Activated CD4-positive, CD25-positive, alpha-beta regulatory T cell treated with anti-CD3 and anti-CD28 coated beads, Interleukin-2, amount 50 U/mL, for 24 hours (primary cell): ENCODE data around the gene VPS29.
"Not testable (repeated sequence)": the region's sequence is repeated elsewhere in the genome, so short reads cannot be mapped to it uniquely, and the experiment has no call there.

Source experiments
- ATAC-seq, 2 donors: fragments of 150-1000 bp; cut with Tn5 transposase; one replicate each; pipeline ENCODE4 v1.10.0; 2021; ENCODE audit warnings: mild to moderate bottlenecking in 1 of 2, moderate library complexity in 1 of 2

VPS29 gene

DNA sequence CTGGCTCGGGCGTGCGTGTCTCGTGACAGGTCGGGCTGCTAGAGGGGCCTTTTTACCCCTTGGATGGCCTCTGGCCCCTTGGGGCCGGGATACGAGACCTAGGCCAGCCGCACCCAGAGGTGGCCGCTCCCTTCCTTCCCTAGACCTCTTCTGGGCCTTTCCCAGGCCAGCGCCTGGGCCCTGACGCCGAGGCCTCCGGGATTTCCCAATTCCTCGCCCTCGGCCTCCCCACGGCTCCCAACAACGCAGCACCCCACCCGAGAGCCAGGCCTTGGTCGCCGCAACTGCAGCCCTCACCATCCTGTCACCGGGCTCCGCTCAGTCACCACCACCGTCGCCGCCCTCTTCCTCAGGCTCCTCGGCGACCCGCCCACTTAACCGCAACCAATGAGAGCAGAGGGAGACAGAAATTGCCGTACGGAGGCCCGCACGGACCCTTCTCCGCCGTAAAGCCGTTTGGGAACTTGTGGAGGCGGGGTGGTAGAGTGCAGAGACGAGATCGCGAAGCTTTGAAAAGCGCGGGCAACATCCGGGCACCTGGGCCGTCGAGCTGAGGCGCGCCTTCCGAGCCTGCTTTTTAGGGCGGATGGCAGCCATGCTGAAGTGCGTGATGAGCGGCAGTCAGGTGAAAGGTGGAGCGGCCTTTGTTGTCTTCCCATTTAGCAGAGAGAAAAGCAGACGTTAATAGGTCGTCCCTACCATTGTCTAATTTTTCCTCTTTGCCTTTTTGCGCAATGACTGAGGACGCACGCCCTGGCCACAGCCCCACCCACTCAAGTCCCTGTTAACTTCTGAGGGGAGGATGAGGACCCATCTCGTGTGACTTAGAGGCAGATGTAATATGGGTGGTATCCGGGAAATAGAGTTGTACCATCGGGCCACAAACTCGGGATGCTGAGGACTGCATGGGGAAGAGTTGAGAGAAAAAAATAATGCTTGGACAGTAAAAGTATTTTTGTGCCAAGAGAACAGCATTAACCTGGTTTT is at the start of gene VPS29, which contains the start of gene RAD9B:
VPS29 (minus strand) TSS at position 360 of the 987 bp plus-strand sequence; CDS start at position 300, 60 bp downstream.
RAD9B (plus strand) TSS at position 580 of the 987 bp plus-strand sequence; CDS start at position 587, 7 bp downstream.
- peak; percentile 97 to 98 for ATAC-seq

DNA sequence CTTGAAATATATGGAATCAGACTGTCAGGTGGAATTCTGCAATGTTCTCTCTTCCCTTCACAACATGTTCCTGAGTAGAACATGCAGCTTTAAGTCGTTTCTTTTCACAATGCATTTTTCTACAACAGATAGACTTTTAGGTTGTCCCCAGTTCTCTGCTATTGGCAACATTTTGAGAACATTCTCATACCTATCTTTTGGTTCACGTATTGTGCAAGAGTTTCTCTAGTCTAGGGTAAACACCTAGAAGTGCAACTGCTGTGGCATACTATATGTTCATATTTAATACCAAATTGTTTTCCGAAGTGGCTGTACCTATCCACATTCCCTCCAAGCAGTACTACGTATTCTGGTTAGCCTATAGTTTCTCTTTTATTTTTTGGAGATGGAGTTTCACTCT is 49.1 kb upstream of the VPS29 start:
- ATAC-seq = no peak

DNA sequence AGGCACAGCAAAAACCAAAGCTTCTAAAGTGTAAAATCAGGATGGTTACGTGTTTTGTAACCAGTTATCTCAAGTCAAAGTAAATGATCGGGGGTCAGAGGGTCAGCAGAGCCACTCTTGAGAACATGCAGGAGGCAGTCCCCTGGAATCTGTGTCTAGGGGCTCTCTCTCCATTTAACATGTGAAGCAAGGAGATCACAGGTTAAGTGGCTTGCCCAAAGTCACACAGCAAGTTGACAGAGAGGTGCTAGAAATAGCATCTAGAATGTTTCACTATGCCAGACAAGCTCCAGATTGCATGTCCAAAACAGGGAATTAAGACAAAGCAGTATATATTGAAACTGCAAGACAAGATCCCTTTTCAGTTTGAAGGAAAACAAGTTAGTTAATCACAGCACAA is 47.8 kb upstream of the VPS29 start:
- no peak for ATAC-seq

DNA sequence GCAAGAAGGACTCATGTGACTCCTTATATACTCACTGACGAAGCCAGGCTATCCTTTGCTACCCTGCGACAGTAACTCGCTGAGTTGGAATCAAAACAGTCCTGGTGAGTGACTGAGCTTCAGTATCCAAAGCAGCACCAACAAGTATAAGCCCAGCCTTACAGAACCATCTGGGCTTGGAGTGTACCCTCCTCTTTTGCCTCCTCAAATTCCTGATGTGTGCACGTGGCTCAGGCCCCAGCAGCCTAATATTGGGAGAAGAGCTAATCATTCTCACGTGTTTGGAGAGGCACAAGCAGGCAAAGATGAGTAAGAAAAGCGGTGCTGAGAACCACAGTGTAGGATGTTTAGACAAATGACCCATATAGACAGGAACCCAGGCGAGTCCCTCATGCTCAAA is 46.8 kb upstream of the VPS29 start:
- ATAC-seq = no peak

DNA sequence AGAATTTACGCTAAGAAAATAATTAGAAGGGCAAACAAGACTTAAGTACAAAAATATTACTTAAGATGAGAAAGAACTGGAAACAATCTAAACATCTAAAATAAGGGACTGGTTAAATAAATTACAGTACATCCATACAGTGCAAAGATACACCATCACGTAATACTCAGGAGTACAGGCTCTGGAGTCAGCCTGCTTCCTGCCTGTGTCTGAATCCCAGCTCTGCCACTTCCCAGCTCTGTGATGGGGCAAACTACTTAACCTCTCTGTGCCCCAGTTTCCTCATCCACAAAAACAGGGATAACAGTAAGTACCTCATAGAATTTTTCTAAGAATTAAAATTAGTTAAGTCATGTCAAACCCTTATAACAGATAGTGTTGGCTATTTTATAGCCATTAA is 45.2 kb upstream of the VPS29 start:
- no peak for ATAC-seq

DNA sequence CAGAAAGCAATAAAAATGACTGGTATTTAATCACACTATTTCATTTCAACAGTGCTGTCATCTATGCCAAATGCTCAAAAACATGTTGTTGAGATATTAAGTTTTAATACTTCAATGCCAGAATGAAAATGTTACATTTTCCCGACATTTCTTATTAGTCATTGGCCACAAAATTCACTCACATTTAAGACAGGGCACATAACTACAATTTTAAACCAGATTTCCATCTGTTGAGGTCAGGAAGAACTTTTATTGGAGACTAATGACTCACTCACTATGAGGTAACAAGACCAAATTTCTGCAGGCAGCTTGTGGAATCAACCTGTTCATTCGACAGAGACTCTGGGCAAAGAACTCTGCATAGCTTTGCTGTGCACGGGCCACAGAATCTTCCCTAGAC is 44.4 kb upstream of the VPS29 start:
- no peak for ATAC-seq

DNA sequence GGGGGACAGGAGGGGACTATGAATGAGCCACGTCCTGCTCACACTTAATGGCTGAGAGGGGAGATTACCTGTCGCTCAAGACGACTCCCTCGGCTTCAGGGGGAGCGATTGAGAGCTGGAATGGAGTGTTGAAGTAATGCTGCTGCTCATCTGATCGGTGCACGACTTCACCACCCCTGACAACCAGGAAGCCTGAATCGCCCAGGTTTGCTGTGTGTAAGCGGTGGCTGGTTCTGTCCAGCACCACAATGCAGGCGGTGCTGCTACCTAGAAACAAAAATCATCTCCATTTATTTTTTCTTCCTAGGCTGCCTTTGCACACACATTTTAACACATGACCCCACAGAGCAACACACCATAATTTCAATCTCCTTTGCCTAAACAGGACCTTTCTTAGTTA is 43.9 kb upstream of the VPS29 start:
- no peak for ATAC-seq

DNA sequence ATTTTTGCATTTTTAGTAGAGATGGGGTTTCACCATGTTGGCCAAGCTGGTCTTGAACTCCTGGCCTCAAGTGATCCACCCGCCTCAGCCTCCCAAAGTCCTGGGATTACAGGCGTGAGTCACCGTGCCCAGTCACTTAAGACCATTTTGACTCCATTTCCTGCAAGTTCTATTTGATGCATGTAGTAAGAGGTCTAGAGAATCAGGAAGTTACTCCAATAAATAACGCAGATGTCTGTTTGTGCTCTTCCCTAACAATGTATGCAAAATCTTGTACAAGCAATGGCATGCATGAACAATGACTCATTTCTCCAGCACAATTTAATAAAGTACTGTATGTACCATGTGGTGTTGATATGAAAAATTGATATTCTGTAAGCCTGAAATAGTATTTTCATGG is 43.3 kb upstream of the VPS29 start:
- not testable (repeated sequence) for ATAC-seq

DNA sequence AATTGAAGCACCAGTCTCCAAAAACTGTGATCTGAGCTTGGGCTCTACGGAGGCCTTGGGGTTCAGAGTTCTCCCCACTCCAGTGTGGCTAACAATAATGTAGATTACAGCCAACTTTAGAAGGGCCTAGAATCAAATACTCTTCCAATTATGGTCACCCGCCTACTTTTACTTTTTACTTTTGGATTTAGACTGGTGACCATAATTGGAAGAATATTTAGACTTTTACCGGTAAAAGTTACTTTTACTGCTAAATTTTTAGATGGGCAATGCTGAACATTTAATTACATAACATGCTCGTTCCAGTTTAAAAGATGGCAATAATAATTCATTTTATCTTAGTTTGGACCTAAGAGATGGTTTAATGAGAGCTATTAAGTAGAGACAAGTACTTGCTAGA is 42.1 kb upstream of the VPS29 start:
- no peak for ATAC-seq

DNA sequence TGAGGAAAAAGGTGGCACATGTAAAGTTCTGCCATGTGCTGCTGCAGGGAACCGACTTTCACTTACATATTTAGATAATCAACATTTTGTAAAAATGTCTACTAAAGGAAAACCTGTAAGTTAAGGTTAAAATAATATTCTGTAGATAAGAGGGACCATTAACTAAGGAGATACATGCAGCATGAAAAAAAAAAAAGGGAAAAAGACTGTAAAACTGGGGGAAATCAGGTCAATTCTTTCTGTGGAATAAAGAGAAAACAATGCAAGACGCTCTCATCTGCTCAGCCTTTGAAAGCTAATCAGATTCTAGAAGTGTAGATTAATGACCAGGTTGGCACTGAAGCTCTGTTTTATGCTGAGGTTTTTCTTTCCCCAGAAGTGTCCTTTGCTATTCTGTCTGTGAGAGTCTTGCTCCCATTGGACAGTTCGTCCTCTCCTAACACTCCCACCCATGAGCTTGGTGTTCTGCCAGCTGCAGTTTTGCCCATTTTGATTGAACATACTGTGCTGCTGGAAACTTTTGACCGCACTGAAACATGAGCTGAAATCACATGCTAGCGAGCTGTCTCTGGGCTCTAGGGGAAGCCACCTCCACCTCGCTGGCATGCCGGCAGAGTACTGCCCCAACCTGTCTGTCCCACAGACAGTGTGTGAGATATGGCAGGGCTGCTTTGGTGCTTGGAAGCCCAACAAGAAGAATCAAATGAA is 41.5 kb upstream of the VPS29 start:
- peak in 1 of 2 donors; percentile 20 for ATAC-seq

DNA sequence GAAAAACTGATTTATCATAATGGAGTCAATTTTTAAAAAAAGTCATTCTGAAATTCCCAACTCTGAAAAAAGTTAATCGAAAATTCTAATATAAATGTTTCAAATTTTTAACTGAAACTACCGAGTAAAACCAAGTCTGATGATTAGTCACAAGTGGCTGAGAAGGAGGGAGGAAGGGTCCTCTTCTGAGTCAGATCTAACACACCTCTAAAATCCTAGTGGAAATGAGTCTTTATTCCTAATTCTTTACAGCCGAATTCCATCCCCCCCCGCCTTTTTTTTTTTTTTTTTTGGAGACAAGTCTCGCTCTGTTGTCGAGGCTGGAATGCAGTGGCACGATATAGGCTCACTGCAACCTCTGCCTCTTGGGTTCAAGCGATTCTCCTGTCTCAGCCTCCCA is 38.1 kb upstream of the VPS29 start:
- no peak for ATAC-seq

DNA sequence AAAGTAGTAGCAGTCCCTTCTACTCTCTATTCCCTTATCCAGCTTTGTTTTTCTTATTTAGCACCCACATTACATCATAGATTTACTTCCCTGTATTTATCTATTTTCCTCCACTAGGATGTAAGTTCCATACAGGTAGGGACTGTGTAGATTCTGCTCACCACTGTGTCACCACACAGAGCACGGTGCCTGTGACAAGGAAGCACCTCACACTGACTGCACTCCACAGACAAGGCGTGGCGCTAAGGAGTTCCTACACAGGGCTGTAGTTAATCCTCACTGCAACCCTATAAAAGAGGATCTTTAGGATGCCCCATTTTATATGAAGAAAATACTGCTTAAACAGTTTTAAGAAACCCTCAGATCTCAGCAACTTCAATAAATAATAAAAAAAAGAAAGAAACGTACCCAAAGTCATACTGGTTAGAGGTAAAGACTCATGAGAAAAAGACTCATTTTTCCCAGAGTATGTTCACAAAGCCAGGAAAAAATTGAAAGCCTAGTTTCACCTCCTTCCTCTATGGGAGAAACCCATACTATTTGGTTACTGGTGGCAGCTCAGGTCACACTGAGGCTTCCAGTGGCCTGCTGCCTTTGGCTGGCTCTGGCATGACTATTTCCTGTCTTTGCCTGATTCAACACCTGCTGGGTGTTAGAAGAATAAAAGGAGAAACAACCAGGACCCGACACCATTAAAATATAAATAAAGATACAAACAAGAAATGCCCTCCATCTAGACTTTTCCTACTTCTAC is 37.1 kb upstream of the VPS29 start:
- no peak for ATAC-seq

DNA sequence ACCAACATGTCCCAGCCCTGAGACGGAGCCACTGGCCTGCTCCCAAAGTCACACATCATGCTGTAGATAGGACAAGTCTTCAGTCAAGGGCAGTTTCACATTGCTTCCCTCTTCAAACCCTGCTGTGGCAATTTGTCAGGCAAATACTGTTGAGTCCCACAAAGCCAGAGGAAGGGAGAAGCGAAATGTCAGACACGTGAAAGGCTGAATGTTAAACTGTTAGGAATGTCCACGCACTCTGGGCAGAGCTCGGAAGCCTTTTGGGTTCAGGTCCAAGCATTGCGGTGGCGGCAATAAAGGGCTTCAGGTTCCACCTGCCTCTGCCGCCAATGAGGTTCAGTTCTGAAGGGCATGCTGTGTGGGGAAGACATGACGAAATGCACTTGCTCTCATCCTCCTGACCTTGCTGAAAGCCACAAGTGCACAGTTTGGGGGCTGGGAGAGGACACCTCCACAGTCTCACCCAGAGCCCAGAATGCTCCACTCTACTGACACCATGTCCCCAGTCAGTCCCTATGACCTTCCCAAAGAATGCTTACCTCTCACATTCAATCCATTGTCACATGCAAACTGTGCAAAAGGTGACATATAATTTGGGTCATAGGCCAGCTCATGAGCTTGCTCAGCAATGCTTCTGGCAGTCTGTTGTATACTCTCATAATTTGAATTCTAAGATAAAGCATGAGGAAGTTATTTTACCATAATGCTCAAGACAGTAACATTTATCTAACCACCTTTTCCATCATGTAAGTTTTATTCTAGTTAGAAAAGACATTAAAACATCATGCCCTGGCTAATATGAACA is 35.9 kb upstream of the VPS29 start:
- ATAC-seq = no peak

DNA sequence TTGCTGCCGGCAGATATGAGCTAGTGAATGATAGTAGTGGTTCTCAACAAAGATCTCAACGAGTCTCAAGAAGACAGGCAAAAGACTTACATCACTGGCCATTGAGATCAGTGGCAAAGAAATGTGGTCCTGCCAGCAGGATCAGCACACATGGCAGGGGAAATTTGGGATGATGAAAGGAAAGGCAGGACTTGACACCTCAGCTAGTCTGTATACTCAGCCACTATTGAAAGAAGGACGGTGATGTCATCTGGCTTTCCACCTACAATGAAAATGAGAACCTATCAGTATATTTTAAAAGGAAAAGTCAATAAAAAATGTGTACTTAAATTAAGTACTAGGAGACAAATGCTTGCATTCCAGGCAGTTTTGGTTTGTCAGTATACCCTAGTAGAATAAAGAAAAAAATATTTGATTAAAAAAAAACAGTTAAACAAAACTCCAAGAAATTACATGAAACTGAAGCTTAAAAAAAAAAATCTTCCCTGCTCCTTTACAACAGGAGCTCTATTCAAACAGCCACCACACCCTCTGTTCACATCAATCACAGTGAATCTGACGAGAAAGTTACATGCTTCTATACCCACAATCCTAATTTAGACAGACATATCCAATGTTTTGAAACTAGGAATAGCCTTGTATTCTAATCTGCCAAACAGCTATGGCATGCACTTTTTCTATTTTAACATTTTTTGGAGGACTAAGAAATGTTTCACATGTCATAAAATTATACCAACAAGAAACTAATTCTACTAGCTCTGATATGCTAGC is 35.1 kb upstream of the VPS29 start:
- ATAC-seq = no peak

DNA sequence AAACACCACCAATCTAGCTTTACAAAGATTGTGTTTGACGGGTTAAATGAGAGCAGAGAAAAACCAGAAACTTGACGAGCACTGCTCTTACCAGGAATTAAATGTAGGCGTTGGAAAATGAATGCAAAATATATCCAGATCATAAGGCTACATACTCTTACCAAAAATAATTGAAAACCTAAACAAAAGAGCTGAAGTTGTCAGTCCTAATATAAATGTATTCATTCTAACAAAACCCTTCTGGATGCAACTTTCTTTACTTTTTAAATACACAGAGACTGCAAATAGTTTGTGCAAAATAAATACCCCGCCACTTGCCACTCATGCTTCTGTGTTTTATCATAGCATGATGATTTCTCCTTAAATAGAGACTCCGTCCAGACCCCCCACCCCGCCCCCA is 32.9 kb upstream of the VPS29 start:
- ATAC-seq = no peak

DNA sequence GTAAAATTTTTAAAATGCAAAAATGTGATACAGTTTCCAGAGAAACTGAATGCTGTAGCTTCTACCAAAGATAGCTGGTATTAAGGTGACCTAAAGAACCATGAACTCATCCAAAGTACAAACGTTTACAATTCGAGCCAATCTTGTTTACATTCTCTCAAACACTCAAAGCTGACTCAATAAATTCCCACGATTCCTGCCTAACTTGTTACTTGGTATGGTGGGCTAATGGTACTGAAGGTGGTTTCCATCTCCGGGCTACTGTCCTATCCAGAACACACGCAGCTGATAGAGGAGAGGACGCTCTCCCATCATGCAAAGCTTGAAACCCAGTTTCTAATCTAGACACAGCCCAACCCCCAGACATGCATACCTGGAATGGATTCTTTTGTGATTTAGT is 31.7 kb upstream of the VPS29 start:
- no peak for ATAC-seq

DNA sequence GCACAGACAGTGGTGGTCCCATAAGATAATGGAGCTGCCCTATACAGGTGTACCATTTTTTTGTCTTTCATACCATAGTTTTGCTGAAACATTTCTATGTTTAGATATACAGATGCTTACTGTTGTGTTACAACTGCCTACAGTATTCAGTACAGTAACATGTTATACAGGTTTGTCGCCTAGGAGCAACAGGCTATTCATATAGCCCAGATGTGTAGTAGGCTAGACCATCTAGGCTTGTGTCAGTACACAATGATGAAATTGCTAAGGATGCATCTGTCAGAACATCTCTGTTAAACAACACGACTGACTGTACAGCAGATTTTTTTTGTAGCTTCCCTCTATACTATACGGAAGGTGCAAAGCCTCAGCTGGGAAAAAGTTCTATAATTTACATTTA is 30.7 kb upstream of the VPS29 start:
- no peak for ATAC-seq

DNA sequence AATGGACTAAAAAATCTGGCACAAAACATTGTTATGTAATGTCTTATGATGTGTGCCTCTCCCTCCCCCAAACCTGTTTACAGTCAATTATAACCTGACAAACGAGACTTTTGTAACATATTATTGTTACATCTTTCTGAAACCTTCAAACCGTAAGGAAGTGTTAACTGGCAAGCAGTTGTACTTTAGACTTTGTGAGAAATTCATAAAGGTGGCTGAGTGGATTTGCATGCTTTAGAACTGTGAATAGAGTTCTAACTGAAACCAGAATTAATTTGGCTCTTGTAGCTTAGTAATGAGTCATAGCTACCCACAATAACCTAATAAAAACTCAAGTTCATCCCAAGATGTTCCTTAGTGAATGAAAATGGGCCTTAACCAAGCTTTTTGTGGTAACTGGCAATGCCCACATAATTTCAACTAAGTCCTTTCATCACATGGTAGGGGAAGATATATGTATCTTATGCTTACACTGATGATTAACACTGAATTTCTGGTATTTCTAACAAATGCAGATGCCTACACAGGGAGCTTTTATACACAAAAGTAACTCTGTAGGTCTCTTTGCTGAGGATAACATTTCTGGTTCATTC is 29.9 kb upstream of the VPS29 start:
- peak; percentile 88 to 90 for ATAC-seq

DNA sequence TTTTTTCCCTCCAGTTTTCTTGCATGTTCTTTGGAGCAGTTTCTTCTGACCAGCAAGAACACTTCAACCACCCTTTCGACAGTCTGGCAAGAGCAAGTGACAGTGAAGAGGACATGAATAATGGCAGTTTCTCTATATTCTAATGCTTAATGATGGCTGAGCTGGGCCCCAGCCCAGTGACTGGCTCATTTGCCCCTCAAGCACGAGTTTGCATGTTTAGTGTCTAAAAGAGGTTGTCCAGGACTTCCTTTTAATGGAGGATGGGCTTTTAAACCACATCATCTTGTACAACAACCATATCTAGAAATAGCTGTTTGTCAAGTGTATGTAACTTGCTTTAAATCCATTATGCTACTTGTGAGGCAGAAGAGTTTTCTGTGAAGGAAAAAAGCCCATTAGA is 28.6 kb upstream of the VPS29 start:
- no peak for ATAC-seq

DNA sequence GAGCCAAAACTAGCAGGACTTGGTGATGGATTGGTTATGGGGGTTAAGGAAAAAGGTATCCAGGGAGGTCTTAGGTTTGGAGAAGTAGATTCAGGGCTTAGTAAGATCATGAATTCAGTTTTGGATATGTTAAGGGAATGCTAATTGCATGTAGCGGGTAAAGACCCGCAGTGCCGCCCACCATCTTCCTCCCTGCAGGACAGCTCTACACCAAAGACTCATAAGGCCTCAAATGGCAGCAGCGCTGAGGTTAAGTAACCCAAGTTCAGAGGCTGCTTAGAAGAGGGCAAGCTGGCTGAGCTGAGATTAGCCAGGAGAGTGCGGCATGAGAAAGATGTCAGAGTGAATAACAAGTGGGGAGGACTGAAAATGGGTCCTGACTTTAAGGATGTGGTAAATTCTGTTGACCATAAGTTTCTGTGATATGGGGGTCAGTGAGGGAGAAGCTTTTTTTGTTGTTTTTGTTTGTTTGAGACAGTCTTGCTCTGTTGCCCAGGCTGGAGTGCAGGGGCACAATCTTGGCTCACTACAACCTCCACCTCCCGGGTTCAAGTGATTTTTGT is 26.4 kb upstream of the VPS29 start:
- ATAC-seq = no peak
